KOPT-K1 (cell line): ENCODE results near the gene SPRY1.

ENCODE experiments used
- H3K27ac ChIP-seq: fragments of 200-600 bp; sonication (generic); 2 replicates; pipeline ENCODE4 v1.5.1; 2016; ENCODE audit warnings: antibody characterized with exemption, mild to moderate bottlenecking, low read depth, low read length; ENCODE audit not compliant: poor library complexity, severe bottlenecking
- H3K36me3 ChIP-seq: fragments of 200-600 bp; sonication (generic); 2 replicates; pipeline ENCODE4 v1.5.1; 2017; ENCODE audit warnings: antibody characterized with exemption, mild to moderate bottlenecking, low read length, moderate library complexity; ENCODE audit not compliant: insufficient read depth
- H3K9me3 ChIP-seq: fragments of 200-600 bp; sonication (generic); 2 replicates; pipeline ENCODE4 v1.5.1; 2017; ENCODE audit warnings: antibody characterized with exemption, low read length, mild to moderate bottlenecking; ENCODE audit not compliant: insufficient read depth, poor library complexity, severe bottlenecking

SPRY1 gene

GRCh38 chr4:123433976-123434375 lies 37.4 kb downstream of the SPRY1 start:
- H3K36me3 ChIP-seq = no peaks in the 10 kb centered on the region
- H3K9me3 ChIP-seq = peaks cover 8% of the 10 kb centered on the region
- no peak overlapping the region for H3K27ac ChIP-seq

- no peak overlapping the region for H3K27ac ChIP-seq
- H3K9me3 ChIP-seq = peaks cover 8% of the 10 kb centered on the region
- H3K36me3 ChIP-seq = no peaks in the 10 kb centered on the region
Observed at GRCh38 chr4:123435246-123436113, 38.9 kb downstream of the SPRY1 start.

GRCh38 chr4:123438031-123438430 lies 41.4 kb downstream of the SPRY1 start:
- no peak overlapping the region for H3K27ac ChIP-seq
- peaks cover 8% of the 10 kb centered on the region for H3K9me3 ChIP-seq
- H3K36me3 ChIP-seq = no peaks in the 10 kb centered on the region

- H3K36me3 ChIP-seq = no peaks in the 10 kb centered on the region
- H3K27ac ChIP-seq = peak overlapping the region; percentile 88
- no peaks in the 10 kb centered on the region for H3K9me3 ChIP-seq
Observed at GRCh38 chr4:123443401-123444289, 47.0 kb downstream of the SPRY1 start.

- Histone ChIP-seq H3K36me3 (no peaks in the 10 kb centered on the region), H3K9me3 (no peaks in the 10 kb centered on the region), H3K27ac (peak overlapping the region; percentile 88)
Observed at GRCh38 chr4:123444290-123444731, 47.7 kb downstream of the SPRY1 start.

- no peaks in the 10 kb centered on the region for H3K36me3 ChIP-seq
- no peaks in the 10 kb centered on the region for H3K9me3 ChIP-seq
- H3K27ac ChIP-seq = no peak overlapping the region
Observed at GRCh38 chr4:123446865-123447474, 50.4 kb downstream of the SPRY1 start.

GRCh38 chr4:123449362-123449761 lies 52.8 kb downstream of the SPRY1 start:
- Histone ChIP-seq H3K36me3 (no peaks in the 10 kb centered on the region), H3K9me3 (no peaks in the 10 kb centered on the region), H3K27ac (no peak overlapping the region)

- no peaks in the 10 kb centered on the region for H3K36me3 ChIP-seq
- no peaks in the 10 kb centered on the region for H3K9me3 ChIP-seq
- H3K27ac ChIP-seq = no peak overlapping the region
Observed at GRCh38 chr4:123449780-123450179, 53.2 kb downstream of the SPRY1 start.

- Histone ChIP-seq H3K27ac (no peak overlapping the region), H3K36me3 (no peaks in the 10 kb centered on the region), H3K9me3 (no peaks in the 10 kb centered on the region)
Observed at GRCh38 chr4:123450393-123450792, 53.8 kb downstream of the SPRY1 start.

- Histone ChIP-seq H3K9me3 (no peaks in the 10 kb centered on the region), H3K27ac (no peak overlapping the region), H3K36me3 (no peaks in the 10 kb centered on the region)
Observed at GRCh38 chr4:123452616-123453015, 56.0 kb downstream of the SPRY1 start.

- H3K27ac ChIP-seq = no peak overlapping the region
- H3K9me3 ChIP-seq = no peaks in the 10 kb centered on the region
- H3K36me3 ChIP-seq = no peaks in the 10 kb centered on the region
Observed at GRCh38 chr4:123453061-123453680, 56.6 kb downstream of the SPRY1 start.
